DND-41 (cell line): ENCODE measurements around the gene SAC3D1.

ENCODE experiments used
- ATAC-seq: fragments of 200-7000 bp; cut with Tn5 transposase; 3 replicates; pipeline ENCODE4 v1.9.1; 2021; ENCODE audit warnings: low read depth; ENCODE audit not compliant: insufficient read depth
- DNase-seq: peaks from one replicate; pipeline ENCODE4 v3.0.0-alpha.2; 2020
- H2AFZ ChIP-seq: 2 replicates; pipeline ENCODE4 v1.6.0; 2012; ENCODE audit warnings: low read depth, low read length
- H3K27ac ChIP-seq: 2 replicates; pipeline ENCODE4 v1.5.1; 2012; ENCODE audit warnings: low read length, inconsistent platforms
- H3K27me3 ChIP-seq: fragments of 200-600 bp; sonication (generic); 2 replicates; pipeline ENCODE4 v1.6.0; 2012; ENCODE audit warnings: low read length, mild to moderate bottlenecking, inconsistent platforms; ENCODE audit not compliant: insufficient read depth, poor library complexity
- H3K36me3 ChIP-seq: 2 replicates; pipeline ENCODE4 v1.5.1; 2012; ENCODE audit warnings: low read length, inconsistent platforms; ENCODE audit not compliant: insufficient read depth
- H3K4me1 ChIP-seq: 2 replicates; pipeline ENCODE4 v1.5.1; 2012; ENCODE audit warnings: mild to moderate bottlenecking, low read length; ENCODE audit not compliant: insufficient read depth
- H3K4me2 ChIP-seq: 2 replicates; pipeline ENCODE4 v1.6.0; 2012; ENCODE audit warnings: mild to moderate bottlenecking, moderate library complexity, low read length, inconsistent platforms; ENCODE audit not compliant: insufficient read depth
- H3K4me3 ChIP-seq, 2 experiments: fragments of 200-600 bp in 1 of 2; shearing (Covaris generic) in 1 of 2; 2 replicates each; pipeline ENCODE4 v1.5.1; 2012 to 2016; ENCODE audit warnings: inconsistent platforms in 2 of 2, low read length in 2 of 2, mild to moderate bottlenecking in 2 of 2, low read depth in 1 of 2, moderate library complexity in 1 of 2
- H3K79me2 ChIP-seq: 2 replicates; pipeline ENCODE4 v1.6.0; 2012; ENCODE audit warnings: low read length, inconsistent platforms; ENCODE audit not compliant: insufficient read depth
- H3K9ac ChIP-seq: 2 replicates; pipeline ENCODE4 v1.6.0; 2012; ENCODE audit warnings: low read depth, mild to moderate bottlenecking, inconsistent platforms, low read length, moderate library complexity
- H3K9me3 ChIP-seq: 2 replicates; pipeline ENCODE4 v1.5.1; 2012; ENCODE audit warnings: low read length, moderate library complexity, mild to moderate bottlenecking, inconsistent platforms; ENCODE audit not compliant: insufficient read depth, severe bottlenecking
- H4K20me1 ChIP-seq: 2 replicates; pipeline ENCODE4 v1.6.0; 2012; ENCODE audit warnings: low read length; ENCODE audit not compliant: insufficient read depth
- CTCF ChIP-seq: IDR thresholded peaks from 2 replicates; pipeline ENCODE4 v1.5.1; 2012; ENCODE audit warnings: borderline replicate concordance, low read length, moderate library complexity, mild to moderate bottlenecking; ENCODE audit not compliant: poor library complexity, severe bottlenecking; ENCODE audit errors: extremely low read depth
- EZH2 ChIP-seq: IDR thresholded peaks from 3 replicates; pipeline ENCODE4 v1.6.1; 2012; ENCODE audit warnings: borderline replicate concordance, low read depth, mild to moderate bottlenecking, moderate library complexity, low read length, inconsistent platforms; ENCODE audit not compliant: severe bottlenecking

The SAC3D1 gene

DNA sequence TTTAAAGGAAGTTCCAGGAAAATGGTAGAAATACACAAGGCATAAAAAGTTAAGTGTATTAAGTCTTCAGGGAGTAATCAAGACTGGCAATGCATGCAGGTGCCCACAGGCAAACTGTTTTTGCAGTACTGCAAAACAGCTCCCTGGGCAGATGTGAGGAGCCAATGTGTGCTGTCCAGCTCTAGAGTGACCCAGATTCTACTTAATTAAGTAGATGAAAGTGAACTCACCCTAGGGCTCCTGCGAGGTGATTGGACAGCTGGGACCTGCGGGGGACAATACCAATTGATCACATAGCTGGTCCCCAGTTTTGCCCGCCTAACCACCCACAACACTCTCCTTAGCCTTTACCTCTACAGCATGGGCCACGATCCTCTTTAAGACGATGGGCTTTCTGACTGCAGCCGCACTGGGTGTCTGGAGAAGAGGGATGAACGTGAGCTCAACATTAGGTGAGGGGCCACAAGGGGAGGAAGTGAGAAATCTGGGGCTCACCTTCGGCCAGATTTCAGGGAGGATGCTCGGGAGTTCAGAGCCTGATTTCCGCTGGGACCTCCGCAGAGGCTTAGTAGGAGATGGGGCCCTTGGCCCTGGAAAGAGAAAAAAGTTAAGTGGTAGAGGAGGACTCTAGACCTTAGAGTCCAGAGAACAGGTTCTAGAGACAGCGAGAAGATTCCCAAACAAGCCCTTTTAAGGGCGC is 42.3 kb downstream of the SAC3D1 start:
- peaks cover 39% of the 10 kb centered on the region for H4K20me1 ChIP-seq
- peaks cover 60% of the 10 kb centered on the region for H3K4me1 ChIP-seq
- peaks cover 87% of the 10 kb centered on the region for H3K36me3 ChIP-seq
- H3K4me2 ChIP-seq: peak overlapping the region; percentile 74
- H3K9me3 ChIP-seq: no peaks in the 10 kb centered on the region
- H3K9ac ChIP-seq: peak overlapping the region; percentile 98
- H3K27ac ChIP-seq: peak overlapping the region; percentile 96
- peak overlapping the region; percentile 80 for H2AFZ ChIP-seq
- H3K4me3 ChIP-seq: peak overlapping the region; percentile 89 to 91
- H3K79me2 ChIP-seq: peaks cover 73% of the 10 kb centered on the region
- ATAC-seq (peak; percentile 25), DNase-seq (no peak)
- H3K27me3 ChIP-seq: no peaks in the 10 kb centered on the region
- TF ChIP-seq CTCF: peak; percentile 3
- no peak for TF ChIP-seq EZH2

GRCh38 chr11:65083834-65084597 is 43.0 kb downstream of the SAC3D1 start, which contains the start of the genes CDCA5 and ZFPL1:
Gene CDCA5, minus strand, starts transcription at chr11:65084040. Its CDS starts 62 bp downstream, at chr11:65083978.
Gene ZFPL1, plus strand, starts transcription at chr11:65084222. Its CDS starts 477 bp downstream, at chr11:65084699.
- Histone ChIP-seq H3K4me2 (peak within 1 kb of the TSS; percentile 89), H3K9ac (peak within 1 kb of the TSS; percentile 98), H3K4me1 (peaks cover 56% of the 10 kb centered on the region), H3K27me3 (no peaks in the 10 kb centered on the region), H3K79me2 (peaks cover 66% of the 10 kb centered on the region), H3K9me3 (no peaks in the 10 kb centered on the region), H3K4me3 (peak within 1 kb of the TSS; percentile 89 to 91), H4K20me1 (peaks cover 34% of the 10 kb centered on the region), H3K36me3 (peaks cover 87% of the 10 kb centered on the region), H3K27ac (peak within 1 kb of the TSS; percentile 96), H2AFZ (peak within 1 kb of the TSS; percentile 84)
- peak; percentile 96 for DNase-seq
- peak; percentile 85 for ATAC-seq
- TF ChIP-seq EZH2: no peak

- no peaks in the 10 kb centered on the region for H3K9me3 ChIP-seq
- peaks cover 49% of the 10 kb centered on the region for H3K4me1 ChIP-seq
- H3K36me3 ChIP-seq: peaks cover 80% of the 10 kb centered on the region
- H4K20me1 ChIP-seq: peaks cover 28% of the 10 kb centered on the region
- peak overlapping the region; percentile 98 for H3K9ac ChIP-seq
- peak overlapping the region; percentile 89 for H3K4me2 ChIP-seq
- H2AFZ ChIP-seq: peak overlapping the region; percentile 84
- peak overlapping the region; percentile 96 for H3K27ac ChIP-seq
- no peak for TF ChIP-seq EZH2
- no peak for TF ChIP-seq CTCF
- H3K4me3 ChIP-seq: peak overlapping the region; percentile 89 to 91; a peak in 3 of 4 replicates
- no peaks in the 10 kb centered on the region for H3K27me3 ChIP-seq
- peaks cover 59% of the 10 kb centered on the region for H3K79me2 ChIP-seq
- DNase-seq (no peak), ATAC-seq (peak; percentile 17; the same call in 2 of the 3 replicates)
Observed at GRCh38 chr11:65084598-65085375, 43.8 kb downstream of the SAC3D1 start.
